Measurements from ENCODE around the gene RETNLB.

The RETNLB gene

DNA sequence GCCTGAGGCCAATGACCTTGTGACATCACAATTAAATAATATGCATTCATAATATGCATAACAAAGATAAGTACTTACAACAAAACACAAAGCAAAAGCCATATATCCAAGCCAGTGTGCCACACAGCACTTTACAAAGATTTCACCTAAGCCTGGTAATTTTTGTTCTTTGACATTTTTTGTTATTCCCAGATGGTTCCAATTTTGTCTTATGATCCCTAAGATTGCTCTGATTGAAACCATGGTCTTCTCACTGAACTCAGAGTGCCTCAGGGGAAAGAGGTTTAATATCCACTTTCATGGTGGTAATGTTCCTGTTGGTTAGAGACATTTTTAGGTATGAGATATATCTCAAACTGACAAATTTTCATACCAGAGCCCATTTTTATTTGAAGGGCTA lies 29.1 kb downstream of the RETNLB start:
- no peak for DNase-seq
- no peak overlapping the region for H3K27ac Mint-ChIP-seq
- no peaks in the 10 kb centered on the region for H3K36me3 Mint-ChIP-seq (ENCODE audit: insufficient read depth)
- H3K9me3 Mint-ChIP-seq, result no peaks in the 10 kb centered on the region
- H3K27me3 Mint-ChIP-seq, result no peaks in the 10 kb centered on the region
- no peak overlapping the region for H3K4me3 Mint-ChIP-seq
- H3K4me1 Mint-ChIP-seq (ENCODE audit: low read depth in 2 of 2), result peaks cover 3 to 4% of the 10 kb centered on the region in 2 donors
- no peak for ATAC-seq (replicated peaks)

DNA sequence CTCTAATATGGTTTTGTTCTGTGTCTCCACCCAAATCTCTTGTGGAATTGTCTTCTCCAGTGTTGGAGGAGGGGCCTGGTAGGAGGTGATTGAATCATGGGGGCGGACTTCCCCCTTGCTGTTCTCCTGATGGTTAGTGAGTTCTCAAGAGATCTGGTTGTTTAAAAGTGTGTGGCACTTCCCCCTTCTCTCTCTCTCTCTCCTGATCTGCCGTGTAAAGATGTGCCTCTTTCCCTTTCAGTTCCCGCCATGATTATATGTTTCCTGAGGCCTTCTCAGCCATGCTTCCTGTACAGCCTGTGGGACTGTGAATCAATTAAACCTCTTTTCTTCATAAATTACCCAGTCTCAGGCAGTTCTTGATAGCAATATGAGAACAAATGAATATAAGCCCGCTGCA lies 33.1 kb downstream of the RETNLB start:
- Mint-ChIP-seq H3K27ac (no peak overlapping the region), H3K27me3 (no peaks in the 10 kb centered on the region), H3K4me1 (ENCODE audit: low read depth in 2 of 2) (peaks cover 10 to 13% of the 10 kb centered on the region in 2 donors), H3K36me3 (ENCODE audit: insufficient read depth) (no peaks in the 10 kb centered on the region), H3K9me3 (peaks cover 2 to 8% of the 10 kb centered on the region in 2 donors), H3K4me3 (no peak overlapping the region)
- no peak for DNase-seq
- no peak for ATAC-seq (replicated peaks)

DNA sequence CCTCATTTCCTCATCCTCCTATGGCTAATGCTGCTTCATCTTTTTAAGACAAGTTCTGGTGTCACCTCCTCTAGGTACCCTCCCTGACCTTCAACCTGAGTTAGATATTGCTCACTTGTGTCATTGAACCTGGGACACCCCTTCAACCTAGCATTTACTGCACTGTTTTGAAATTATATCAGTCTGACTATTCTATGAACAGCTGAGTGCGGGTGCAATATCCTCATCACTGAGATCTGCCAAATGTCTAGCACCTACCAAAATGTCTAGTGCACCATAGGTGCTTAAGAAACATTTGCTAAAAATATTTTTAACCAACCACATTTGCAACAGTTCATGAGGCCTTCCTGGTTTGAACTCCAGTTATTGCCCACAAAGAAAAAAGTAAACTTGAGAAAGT lies 34.5 kb downstream of the RETNLB start:
- ATAC-seq (replicated peaks) (peak; percentile 76), DNase-seq (peak in 1 of 3 experiments; percentile 5)
- peak overlapping the region; percentile 18 to 70 for H3K27ac Mint-ChIP-seq
- no peak overlapping the region for H3K4me3 Mint-ChIP-seq
- peaks cover 10 to 15% of the 10 kb centered on the region in 2 donors for H3K4me1 Mint-ChIP-seq (ENCODE audit: low read depth in 2 of 2)
- H3K9me3 Mint-ChIP-seq, result peaks cover 2 to 8% of the 10 kb centered on the region in 2 donors
- H3K36me3 Mint-ChIP-seq (ENCODE audit: insufficient read depth), result no peaks in the 10 kb centered on the region
- H3K27me3 Mint-ChIP-seq, result no peaks in the 10 kb centered on the region

DNA sequence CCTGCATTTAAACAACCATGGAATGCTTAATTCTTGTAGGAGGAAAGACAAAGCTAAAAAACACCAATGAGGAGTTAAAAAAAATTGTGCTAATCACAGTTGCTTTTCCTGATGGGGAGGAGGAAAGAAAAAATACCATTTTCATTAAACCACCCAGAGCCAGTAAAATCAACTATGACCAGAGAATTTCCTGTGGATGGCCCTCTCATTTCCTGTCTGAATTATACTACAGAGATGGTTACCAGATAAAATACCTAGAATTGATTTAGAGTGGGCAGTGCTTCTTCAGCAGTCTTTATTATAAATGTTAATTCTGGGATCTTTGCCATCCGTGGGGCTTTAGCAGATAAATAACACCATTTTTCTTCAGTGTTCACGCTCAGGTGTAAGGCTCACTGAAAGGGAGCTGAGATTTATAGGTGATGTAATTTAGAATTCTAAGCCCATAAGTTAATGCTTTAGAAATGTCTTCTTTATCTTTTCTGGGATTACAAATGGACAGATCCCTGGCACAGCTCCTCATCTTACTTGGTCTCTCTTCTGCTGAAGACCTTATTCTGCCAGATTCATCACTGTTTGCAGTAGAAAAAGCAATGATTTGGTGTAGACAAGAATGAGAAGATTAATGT lies 37.9 kb downstream of the RETNLB start:
- DNase-seq (no peak), ATAC-seq (replicated peaks) (no peak)
- Mint-ChIP-seq H3K27ac (no peak overlapping the region), H3K9me3 (peaks cover 2 to 8% of the 10 kb centered on the region in 2 donors), H3K27me3 (peaks cover 9% of the 10 kb centered on the region in 2 donors), H3K4me1 (ENCODE audit: low read depth in 2 of 2) (peaks cover 10 to 15% of the 10 kb centered on the region in 2 donors), H3K4me3 (no peak overlapping the region), H3K36me3 (ENCODE audit: insufficient read depth) (no peaks in the 10 kb centered on the region)

DNA sequence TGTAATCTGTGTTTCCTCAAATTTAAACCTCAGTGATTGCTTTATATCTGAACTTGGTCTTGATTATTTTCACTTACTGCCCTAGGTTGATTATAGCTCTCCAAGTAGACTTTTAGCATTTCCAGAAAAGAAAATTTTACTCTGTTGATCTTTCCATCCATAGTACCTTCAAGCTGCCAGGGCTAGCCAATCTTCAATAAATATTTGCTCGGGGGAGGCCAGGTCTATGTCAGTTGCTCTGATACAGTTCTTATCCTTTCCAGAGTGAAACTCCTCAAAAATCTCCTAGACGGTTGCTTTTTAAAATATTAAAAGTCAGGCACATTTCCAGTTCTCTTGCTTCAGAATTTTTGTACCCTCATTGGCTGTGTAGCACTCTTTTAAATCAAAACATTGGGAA lies 38.8 kb downstream of the RETNLB start:
- H3K36me3 Mint-ChIP-seq (ENCODE audit: insufficient read depth), result no peaks in the 10 kb centered on the region
- peaks cover 2 to 8% of the 10 kb centered on the region in 2 donors for H3K9me3 Mint-ChIP-seq
- peaks cover 10 to 15% of the 10 kb centered on the region in 2 donors for H3K4me1 Mint-ChIP-seq (ENCODE audit: low read depth in 2 of 2)
- no peak for DNase-seq
- no peak for ATAC-seq (replicated peaks)
- H3K27ac Mint-ChIP-seq, result no peak overlapping the region
- H3K27me3 Mint-ChIP-seq, result peaks cover 9% of the 10 kb centered on the region in 2 donors
- no peak overlapping the region for H3K4me3 Mint-ChIP-seq

DNA sequence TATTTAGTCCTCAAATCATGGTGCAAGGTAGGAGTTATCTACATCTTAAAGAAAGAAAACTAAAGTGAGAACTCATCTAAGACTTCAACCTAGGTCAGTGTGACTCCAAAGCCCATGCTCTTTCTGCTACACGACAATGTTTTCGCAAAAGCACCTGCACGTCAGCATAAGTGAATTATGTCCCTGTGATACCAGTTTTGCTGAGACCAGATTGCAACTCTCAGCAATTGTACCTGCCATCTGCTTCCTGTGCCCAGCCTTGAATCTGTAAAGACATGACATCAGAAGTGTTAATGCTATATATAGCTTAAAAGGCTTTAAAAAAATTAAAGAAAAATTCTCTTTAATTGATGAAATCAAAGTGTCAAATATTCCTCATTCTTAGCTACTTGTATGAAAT lies 43.4 kb downstream of the RETNLB start:
- Mint-ChIP-seq H3K27ac (no peak overlapping the region), H3K36me3 (ENCODE audit: insufficient read depth) (no peaks in the 10 kb centered on the region), H3K4me3 (no peak overlapping the region), H3K27me3 (peaks cover 9 to 17% of the 10 kb centered on the region in 2 donors), H3K9me3 (no peaks in the 10 kb centered on the region), H3K4me1 (ENCODE audit: low read depth in 2 of 2) (peaks cover 0 to under 1% of the 10 kb centered on the region in 2 donors)
- no peak for DNase-seq
- no peak for ATAC-seq (replicated peaks)

DNA sequence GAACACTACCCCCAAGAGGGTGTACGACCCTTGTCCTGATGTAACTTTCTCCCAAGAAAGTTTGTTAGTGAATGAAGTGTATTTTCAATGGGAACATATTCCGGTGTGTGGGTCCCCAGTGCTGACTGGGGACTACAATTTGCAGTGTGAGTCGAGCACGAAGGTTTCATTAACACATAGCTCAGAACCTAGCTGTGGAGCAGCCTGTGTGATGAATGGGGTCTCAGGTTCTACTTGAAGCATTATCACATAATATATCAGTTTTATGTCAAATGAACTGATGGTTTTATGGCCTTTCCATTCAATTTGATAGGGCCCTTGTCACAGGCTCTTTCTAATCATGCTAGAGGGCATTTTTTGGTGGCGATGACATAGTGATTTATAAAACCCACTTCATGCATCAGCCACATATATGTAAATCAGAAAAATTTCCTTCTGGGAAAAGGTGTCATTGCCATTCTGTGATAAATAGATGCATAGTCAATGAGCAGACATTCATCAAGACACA lies 44.1 kb downstream of the RETNLB start:
- no peaks in the 10 kb centered on the region for H3K9me3 Mint-ChIP-seq
- no peaks in the 10 kb centered on the region for H3K36me3 Mint-ChIP-seq (ENCODE audit: insufficient read depth)
- no peaks in the 10 kb centered on the region for H3K4me1 Mint-ChIP-seq (ENCODE audit: low read depth in 2 of 2)
- DNase-seq, result no peak
- peaks cover 9 to 17% of the 10 kb centered on the region in 2 donors for H3K27me3 Mint-ChIP-seq
- no peak for ATAC-seq (replicated peaks)
- no peak overlapping the region for H3K4me3 Mint-ChIP-seq
- H3K27ac Mint-ChIP-seq, result no peak overlapping the region

Measured in effector memory CD8-positive, alpha-beta T cell (primary cell).